Stimulated activated CD8-positive, alpha-beta memory T cell treated with anti-CD3 and anti-CD28 coated beads, Interleukin-4, amount 100 ng/mL, for 24 hours (primary cell): Measurements from ENCODE around the gene BAIAP2L1.
A peak's percentile ranks its signal among the peaks of the same experiment; 100 is the strongest.
"Not testable (repeated sequence)": the region's sequence is repeated elsewhere in the genome, so short reads cannot be mapped to it uniquely, and the experiment has no call there.

ENCODE experiments used
- DNase-seq: peaks from one replicate; pipeline ENCODE4 v3.0.0-alpha.2; 2020; ENCODE audit warnings: low read depth

The BAIAP2L1 gene, protein sequence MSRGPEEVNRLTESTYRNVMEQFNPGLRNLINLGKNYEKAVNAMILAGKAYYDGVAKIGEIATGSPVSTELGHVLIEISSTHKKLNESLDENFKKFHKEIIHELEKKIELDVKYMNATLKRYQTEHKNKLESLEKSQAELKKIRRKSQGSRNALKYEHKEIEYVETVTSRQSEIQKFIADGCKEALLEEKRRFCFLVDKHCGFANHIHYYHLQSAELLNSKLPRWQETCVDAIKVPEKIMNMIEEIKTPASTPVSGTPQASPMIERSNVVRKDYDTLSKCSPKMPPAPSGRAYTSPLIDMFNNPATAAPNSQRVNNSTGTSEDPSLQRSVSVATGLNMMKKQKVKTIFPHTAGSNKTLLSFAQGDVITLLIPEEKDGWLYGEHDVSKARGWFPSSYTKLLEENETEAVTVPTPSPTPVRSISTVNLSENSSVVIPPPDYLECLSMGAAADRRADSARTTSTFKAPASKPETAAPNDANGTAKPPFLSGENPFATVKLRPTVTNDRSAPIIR

GRCh38 chr7:98400542-98401340, at the start of gene BAIAP2L1:
Gene BAIAP2L1, minus strand, starts transcription at chr7:98401090. Its CDS starts 238 bp downstream, at chr7:98400852.
- DNase-seq, result peak; percentile 65

DNA sequence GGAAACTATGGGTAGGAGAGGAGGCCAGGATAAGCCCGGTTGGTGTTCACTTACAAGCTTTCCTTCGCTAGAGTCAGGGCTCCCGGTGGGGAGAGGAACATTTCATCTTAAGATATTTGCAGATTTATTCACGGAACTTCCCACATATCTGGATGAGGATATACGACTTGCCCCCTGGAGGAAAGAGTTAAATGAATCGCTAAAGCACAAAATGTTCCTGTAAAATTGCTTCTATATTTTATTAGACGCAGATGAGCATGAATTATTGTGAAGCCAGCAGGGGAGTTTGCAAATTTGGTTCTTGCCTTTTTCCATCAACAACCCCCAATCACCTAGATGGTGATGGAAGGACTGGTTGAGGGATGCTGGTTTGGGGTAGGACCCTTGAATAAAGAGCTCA, 47.9 kb upstream of the BAIAP2L1 start:
- DNase-seq, result no peak

- not testable (repeated sequence) for DNase-seq
Observed at GRCh38 chr7:98440992-98441391, 40.1 kb upstream of the BAIAP2L1 start.

DNA sequence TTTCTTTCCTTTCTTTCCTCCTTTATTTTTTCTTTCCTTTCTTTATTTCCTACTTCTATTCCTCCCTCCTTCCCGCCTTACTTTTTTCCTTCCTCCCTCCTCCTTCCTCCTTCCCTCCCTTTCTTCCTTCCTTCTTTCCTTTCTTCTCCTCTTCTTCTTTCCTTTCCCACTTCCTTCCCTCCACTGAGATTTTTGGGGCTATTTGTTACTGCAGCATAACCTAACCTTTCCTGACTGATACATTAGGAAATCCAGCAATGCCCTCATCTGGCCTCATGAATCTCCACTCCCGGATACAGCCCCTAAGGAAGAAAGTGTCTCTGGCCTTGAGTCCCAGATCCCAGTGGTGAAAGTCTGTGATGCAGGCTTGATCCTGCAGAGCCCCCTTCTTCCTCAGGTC, 38.6 kb upstream of the BAIAP2L1 start:
- DNase-seq, result no peak

- no peak for DNase-seq
Observed at GRCh38 chr7:98434087-98434486, 33.2 kb upstream of the BAIAP2L1 start.

DNA sequence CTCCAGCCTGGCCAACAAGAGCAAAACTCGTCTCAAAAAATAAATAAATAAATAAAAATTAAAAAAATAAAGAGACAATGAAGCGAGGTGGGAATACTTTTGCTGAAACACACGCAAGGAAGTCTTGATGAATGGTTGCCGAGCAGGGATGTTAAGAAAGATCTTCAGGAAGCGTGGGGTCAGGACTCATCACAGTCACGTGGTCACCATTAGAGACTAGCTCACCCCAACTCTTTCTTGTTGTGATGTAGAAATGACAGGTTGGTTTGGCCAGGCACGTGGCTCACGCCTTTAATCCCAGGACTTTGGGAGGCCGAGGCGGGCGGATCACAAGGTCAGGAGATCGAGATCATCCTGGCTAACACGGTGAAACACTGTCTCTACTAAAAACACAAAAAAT, 28.9 kb upstream of the BAIAP2L1 start:
- no peak for DNase-seq

GRCh38 chr7:98423043-98423442, 22.2 kb upstream of the BAIAP2L1 start:
- no peak for DNase-seq

DNA sequence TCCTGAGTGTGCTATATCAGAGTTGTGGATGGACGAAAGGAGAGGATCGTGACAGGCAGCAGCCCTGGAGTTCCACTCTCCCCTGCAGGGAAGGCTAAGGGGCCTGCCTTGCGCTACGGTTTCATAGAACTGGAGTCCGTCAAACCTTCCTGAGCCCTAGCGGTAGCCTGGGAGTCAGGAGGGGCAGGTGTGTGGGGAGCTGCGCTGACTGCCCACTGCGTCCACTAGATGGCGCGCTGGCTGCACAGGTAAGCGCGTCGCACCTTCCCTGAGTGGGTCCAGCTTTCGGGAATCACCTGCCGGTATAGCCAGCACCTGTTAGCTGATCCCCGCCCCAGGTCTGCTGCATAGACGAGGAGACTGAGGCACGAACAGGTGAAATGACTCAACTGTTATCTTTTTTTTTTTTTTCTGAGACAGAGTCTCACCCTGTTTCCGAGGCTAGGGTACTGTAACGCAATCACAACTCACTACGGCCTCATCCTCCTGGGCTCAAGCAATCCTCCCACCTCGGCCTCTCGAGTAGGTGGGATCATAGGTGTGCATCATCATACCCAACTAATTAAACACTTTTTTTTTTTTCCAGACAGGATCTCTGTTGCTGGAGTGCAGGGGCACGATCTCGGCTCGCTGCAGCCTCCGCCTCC, 20.2 kb upstream of the BAIAP2L1 start:
- DNase-seq, result peak; percentile 21

GRCh38 chr7:98419988-98420387, 19.1 kb upstream of the BAIAP2L1 start:
- not testable (repeated sequence) for DNase-seq

- DNase-seq, result not testable (repeated sequence)
Observed at GRCh38 chr7:98419316-98419691, 18.4 kb upstream of the BAIAP2L1 start.

- no peak for DNase-seq
Observed at GRCh38 chr7:98418636-98419315, 17.9 kb upstream of the BAIAP2L1 start.

- no peak for DNase-seq
Observed at GRCh38 chr7:98418271-98418635, 17.4 kb upstream of the BAIAP2L1 start.

DNA sequence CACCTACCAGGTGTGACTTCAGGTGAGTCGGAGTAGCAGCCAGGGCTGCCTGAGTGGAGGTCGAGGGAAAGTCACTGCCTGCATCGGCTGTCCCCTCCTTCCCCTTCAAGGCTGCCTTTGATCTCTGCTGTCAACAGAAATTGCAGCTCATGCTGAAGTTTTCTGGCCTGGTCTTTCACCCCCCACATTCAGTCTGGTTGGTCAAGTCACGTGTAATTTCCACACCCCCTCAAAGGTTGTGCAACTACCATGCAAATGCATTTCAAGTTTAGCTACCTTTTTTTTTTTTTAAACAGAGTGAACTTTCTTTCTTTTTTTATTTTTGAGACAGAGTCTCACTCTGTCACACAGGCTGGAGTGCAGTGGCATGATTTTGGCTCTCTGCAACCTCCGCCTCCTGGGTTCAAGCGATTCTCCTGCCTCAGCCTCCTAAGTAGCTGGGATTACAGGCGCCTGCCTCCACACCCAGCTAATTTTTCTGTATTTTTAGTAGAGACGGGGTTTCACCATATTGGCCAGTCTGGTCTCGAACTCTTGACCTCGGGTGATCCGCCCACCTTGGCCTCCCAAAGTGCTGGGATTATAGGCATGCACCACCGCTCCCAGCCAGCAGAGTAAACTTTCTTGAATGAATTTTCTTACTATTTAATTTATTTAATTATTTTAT, 16.8 kb upstream of the BAIAP2L1 start:
- DNase-seq, result not testable (repeated sequence)

- no peak for DNase-seq
Observed at GRCh38 chr7:98414205-98414900, 13.5 kb upstream of the BAIAP2L1 start.

DNA sequence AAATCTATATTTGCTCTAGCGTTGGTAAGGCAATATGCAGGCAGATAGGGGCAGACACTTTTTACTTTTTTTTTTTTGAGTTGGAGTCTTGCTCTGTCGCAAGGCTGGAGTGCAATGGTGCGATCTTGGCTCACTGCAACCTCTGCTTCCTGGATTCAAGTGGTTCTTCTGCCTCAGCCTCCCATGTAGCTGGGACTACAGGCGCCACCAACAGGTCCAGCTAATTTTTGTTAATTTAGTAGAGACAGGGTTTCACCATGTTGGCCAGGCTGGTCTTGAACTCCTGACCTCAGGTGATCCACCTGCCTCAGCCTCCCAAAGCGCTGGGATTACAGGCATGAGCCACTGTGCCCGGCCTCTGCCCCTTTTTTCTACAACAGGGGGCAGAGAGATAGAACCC, 12.8 kb upstream of the BAIAP2L1 start:
- DNase-seq, result not testable (repeated sequence)

DNA sequence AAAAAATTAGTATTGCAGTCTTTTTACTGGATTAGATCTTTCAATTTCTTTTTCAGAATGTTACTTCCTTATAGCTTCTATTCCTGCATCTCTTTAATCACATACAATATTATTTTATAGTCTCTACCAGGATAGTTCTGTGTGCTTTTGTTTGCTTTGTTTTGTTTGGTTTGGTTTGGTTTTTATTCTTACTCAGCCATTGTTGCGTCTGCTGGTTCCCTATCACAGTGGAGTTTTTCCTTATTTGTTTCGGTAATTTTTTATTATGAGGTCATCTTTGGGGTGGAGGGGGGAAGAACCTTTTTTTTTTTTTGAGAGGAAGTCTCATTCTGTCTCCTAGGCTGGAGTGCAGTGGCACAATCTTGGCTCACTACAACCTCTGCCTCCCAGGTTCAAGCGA, 9.0 kb upstream of the BAIAP2L1 start:
- no peak for DNase-seq

GRCh38 chr7:98408146-98408545, 7.3 kb upstream of the BAIAP2L1 start:
- not testable (repeated sequence) for DNase-seq

- DNase-seq, result no peak
Observed at GRCh38 chr7:98406827-98407226, 5.9 kb upstream of the BAIAP2L1 start.

GRCh38 chr7:98404840-98405239, 4.0 kb upstream of the BAIAP2L1 start:
- DNase-seq, result no peak

- DNase-seq, result no peak
Observed at GRCh38 chr7:98399890-98400541, 874 bp downstream of the BAIAP2L1 start.
